GM23338 (cell line): Measurements from ENCODE around the gene CDH4.

Experiments used
- CREB1 ChIP-seq: fragments of 250-450 bp; sonication (Bioruptor Pico); IDR thresholded peaks from 2 replicates; pipeline ENCODE4 v1.5.0; 2020; ENCODE audit warnings: low read depth, mild to moderate bottlenecking, moderate library complexity
- EZH2 ChIP-seq: fragments of 200-600 bp; sonication (generic); IDR thresholded peaks from one replicate; pipeline ENCODE4 v1.8.0; 2017; ENCODE audit warnings: antibody characterized with exemption, mild to moderate bottlenecking, low read depth; ENCODE audit not compliant: unreplicated experiment
- EZH2phosphoT487 ChIP-seq: fragments of 200-600 bp; sonication (generic); IDR thresholded peaks from one replicate; pipeline ENCODE4 v1.8.1; 2018; ENCODE audit warnings: antibody characterized with exemption; ENCODE audit not compliant: unreplicated experiment
- JUNB ChIP-seq: IDR thresholded peaks from one replicate; pipeline ENCODE4 v1.6.1; 2016; ENCODE audit warnings: antibody characterized with exemption; ENCODE audit not compliant: unreplicated experiment
- POLR2AphosphoS5 ChIP-seq: IDR thresholded peaks from 2 replicates; pipeline ENCODE4 v1.6.1; 2016; ENCODE audit warnings: antibody characterized with exemption, low read depth
- ZNF114 ChIP-seq: fragments of 250-450 bp; sonication (Bioruptor Pico); IDR thresholded peaks from 2 replicates; pipeline ENCODE4 v1.5.0; 2020; ENCODE audit warnings: mild to moderate bottlenecking, moderate library complexity
- TF ChIP-seq, protein P1 (sequence below), 2 experiments: fragments of 200-600 bp in 1 of 2; sonication (generic) in 1 of 2; conservative IDR thresholded peaks; 2 replicates each; pipeline versions ENCODE4 v1.5.1 to v1.6.1; 2016 to 2017; ENCODE audit warnings: antibody characterized with exemption in 2 of 2, low read depth in 2 of 2, mild to moderate bottlenecking in 2 of 2, moderate library complexity in 1 of 2
- TF ChIP-seq, protein P2 (sequence below): IDR thresholded peaks from one replicate; pipeline ENCODE4 v1.6.1; 2018; ENCODE audit warnings: antibody characterized with exemption; ENCODE audit not compliant: unreplicated experiment
- TF ChIP-seq, protein P3 (sequence below): IDR thresholded peaks from 2 replicates; pipeline ENCODE4 v1.6.1; 2016; ENCODE audit warnings: antibody characterized with exemption

DNA sequence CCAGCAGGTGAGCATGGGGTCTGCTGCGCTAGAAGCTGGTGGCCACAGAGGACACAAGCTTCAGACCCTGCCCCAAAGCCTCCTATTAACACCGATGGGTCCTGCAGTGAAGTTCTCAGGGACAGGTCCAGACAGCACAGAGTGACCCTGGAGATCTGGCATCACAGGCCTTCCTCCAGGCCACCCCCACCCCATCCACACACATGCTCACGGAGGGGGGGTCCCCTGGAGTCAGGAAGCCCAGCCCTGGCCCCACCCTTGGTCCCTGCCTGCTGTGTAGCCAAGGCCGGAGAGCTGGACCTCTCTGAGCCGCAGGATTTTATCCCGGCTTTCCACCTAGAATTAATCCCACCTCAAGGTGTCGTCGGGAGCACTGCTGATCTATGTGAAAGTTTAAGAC, 646.3 kb downstream of the CDH4 start:
- TF ChIP-seq, protein P1, sequence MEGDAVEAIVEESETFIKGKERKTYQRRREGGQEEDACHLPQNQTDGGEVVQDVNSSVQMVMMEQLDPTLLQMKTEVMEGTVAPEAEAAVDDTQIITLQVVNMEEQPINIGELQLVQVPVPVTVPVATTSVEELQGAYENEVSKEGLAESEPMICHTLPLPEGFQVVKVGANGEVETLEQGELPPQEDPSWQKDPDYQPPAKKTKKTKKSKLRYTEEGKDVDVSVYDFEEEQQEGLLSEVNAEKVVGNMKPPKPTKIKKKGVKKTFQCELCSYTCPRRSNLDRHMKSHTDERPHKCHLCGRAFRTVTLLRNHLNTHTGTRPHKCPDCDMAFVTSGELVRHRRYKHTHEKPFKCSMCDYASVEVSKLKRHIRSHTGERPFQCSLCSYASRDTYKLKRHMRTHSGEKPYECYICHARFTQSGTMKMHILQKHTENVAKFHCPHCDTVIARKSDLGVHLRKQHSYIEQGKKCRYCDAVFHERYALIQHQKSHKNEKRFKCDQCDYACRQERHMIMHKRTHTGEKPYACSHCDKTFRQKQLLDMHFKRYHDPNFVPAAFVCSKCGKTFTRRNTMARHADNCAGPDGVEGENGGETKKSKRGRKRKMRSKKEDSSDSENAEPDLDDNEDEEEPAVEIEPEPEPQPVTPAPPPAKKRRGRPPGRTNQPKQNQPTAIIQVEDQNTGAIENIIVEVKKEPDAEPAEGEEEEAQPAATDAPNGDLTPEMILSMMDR (conservative IDR thresholded peaks at IDR 0.05; ENCODE audit: low read depth in 2 of 2) = no peak
- no peak for TF ChIP-seq EZH2phosphoT487
- TF ChIP-seq POLR2AphosphoS5 = no peak
- TF ChIP-seq EZH2 = no peak
- no peak for TF ChIP-seq JUNB
- TF ChIP-seq, protein P2, sequence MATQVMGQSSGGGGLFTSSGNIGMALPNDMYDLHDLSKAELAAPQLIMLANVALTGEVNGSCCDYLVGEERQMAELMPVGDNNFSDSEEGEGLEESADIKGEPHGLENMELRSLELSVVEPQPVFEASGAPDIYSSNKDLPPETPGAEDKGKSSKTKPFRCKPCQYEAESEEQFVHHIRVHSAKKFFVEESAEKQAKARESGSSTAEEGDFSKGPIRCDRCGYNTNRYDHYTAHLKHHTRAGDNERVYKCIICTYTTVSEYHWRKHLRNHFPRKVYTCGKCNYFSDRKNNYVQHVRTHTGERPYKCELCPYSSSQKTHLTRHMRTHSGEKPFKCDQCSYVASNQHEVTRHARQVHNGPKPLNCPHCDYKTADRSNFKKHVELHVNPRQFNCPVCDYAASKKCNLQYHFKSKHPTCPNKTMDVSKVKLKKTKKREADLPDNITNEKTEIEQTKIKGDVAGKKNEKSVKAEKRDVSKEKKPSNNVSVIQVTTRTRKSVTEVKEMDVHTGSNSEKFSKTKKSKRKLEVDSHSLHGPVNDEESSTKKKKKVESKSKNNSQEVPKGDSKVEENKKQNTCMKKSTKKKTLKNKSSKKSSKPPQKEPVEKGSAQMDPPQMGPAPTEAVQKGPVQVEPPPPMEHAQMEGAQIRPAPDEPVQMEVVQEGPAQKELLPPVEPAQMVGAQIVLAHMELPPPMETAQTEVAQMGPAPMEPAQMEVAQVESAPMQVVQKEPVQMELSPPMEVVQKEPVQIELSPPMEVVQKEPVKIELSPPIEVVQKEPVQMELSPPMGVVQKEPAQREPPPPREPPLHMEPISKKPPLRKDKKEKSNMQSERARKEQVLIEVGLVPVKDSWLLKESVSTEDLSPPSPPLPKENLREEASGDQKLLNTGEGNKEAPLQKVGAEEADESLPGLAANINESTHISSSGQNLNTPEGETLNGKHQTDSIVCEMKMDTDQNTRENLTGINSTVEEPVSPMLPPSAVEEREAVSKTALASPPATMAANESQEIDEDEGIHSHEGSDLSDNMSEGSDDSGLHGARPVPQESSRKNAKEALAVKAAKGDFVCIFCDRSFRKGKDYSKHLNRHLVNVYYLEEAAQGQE = no peak
- TF ChIP-seq CREB1 (CRISPR knock-in tag) = no peak
- TF ChIP-seq, protein P3, sequence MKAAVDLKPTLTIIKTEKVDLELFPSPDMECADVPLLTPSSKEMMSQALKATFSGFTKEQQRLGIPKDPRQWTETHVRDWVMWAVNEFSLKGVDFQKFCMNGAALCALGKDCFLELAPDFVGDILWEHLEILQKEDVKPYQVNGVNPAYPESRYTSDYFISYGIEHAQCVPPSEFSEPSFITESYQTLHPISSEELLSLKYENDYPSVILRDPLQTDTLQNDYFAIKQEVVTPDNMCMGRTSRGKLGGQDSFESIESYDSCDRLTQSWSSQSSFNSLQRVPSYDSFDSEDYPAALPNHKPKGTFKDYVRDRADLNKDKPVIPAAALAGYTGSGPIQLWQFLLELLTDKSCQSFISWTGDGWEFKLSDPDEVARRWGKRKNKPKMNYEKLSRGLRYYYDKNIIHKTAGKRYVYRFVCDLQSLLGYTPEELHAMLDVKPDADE = no peak
- no peak for TF ChIP-seq ZNF114 (CRISPR knock-in tag)
